ENCODE data around the gene CDKAL1.

CDKAL1 gene

GRCh38 chr6:21133901-21134300 is 599.6 kb downstream of the CDKAL1 start:
- no peak overlapping the region for H3K27ac ChIP-seq
- H3K36me3 ChIP-seq: no peaks in the 10 kb centered on the region
- DNase-seq: no peak
- no peaks in the 10 kb centered on the region for H3K27me3 ChIP-seq
- intact Hi-C loops (cut with DNase I; ENCODE audit: low total_unique reads): no loop called here
- no peak overlapping the region for H3K4me3 ChIP-seq
- H3K4me1 ChIP-seq: peaks cover 0 to 25% (median 8%) of the 10 kb centered on the region in 4 donors
- H3K9me3 ChIP-seq: no peaks in the 10 kb centered on the region
- no peak for TF ChIP-seq CTCF (IDR thresholded peaks at IDR 0.05)

GRCh38 chr6:21134356-21134755 is 600.1 kb downstream of the CDKAL1 start:
- intact Hi-C loops (cut with DNase I; ENCODE audit: low total_unique reads): no loop called here
- Histone ChIP-seq H3K4me1 (peaks cover 0 to 25% (median 8%) of the 10 kb centered on the region in 4 donors), H3K9me3 (no peaks in the 10 kb centered on the region), H3K36me3 (no peaks in the 10 kb centered on the region), H3K4me3 (no peak overlapping the region), H3K27me3 (no peaks in the 10 kb centered on the region), H3K27ac (no peak overlapping the region)
- no peak for TF ChIP-seq CTCF (IDR thresholded peaks at IDR 0.05)
- DNase-seq: no peak

- Histone ChIP-seq H3K4me1 (peaks cover 0 to 25% (median 8%) of the 10 kb centered on the region in 4 donors), H3K27me3 (no peaks in the 10 kb centered on the region), H3K9me3 (no peaks in the 10 kb centered on the region), H3K36me3 (no peaks in the 10 kb centered on the region), H3K27ac (no peak overlapping the region), H3K4me3 (no peak overlapping the region)
- intact Hi-C loops (cut with DNase I; ENCODE audit: low total_unique reads): no loop called here
- no peak for DNase-seq
- TF ChIP-seq CTCF (IDR thresholded peaks at IDR 0.05): no peak
Measured at GRCh38 chr6:21135484-21136013, 601.3 kb downstream of the CDKAL1 start.

GRCh38 chr6:21137700-21138335 is 603.6 kb downstream of the CDKAL1 start:
- Histone ChIP-seq H3K27ac (no peak overlapping the region), H3K4me1 (peaks cover 0 to 14% (median 6%) of the 10 kb centered on the region in 4 donors), H3K36me3 (no peaks in the 10 kb centered on the region), H3K4me3 (no peak overlapping the region), H3K27me3 (no peaks in the 10 kb centered on the region), H3K9me3 (no peaks in the 10 kb centered on the region)
- intact Hi-C loops (cut with DNase I; ENCODE audit: low total_unique reads): no loop called here
- DNase-seq: no peak
- TF ChIP-seq CTCF (IDR thresholded peaks at IDR 0.05): no peak

GRCh38 chr6:21138336-21139069 is 604.2 kb downstream of the CDKAL1 start:
- no peaks in the 10 kb centered on the region for H3K27me3 ChIP-seq
- H3K9me3 ChIP-seq: no peaks in the 10 kb centered on the region
- intact Hi-C loops (cut with DNase I; ENCODE audit: low total_unique reads): no loop called here
- peaks cover 0 to 7% (median 3%) of the 10 kb centered on the region in 4 donors for H3K4me1 ChIP-seq
- TF ChIP-seq CTCF (IDR thresholded peaks at IDR 0.05): no peak
- no peak overlapping the region for H3K4me3 ChIP-seq
- H3K36me3 ChIP-seq: no peaks in the 10 kb centered on the region
- no peak overlapping the region for H3K27ac ChIP-seq
- DNase-seq: no peak

Measured in tibial artery (tissue), 4 donors.